IPS-NIHi7 (cell line): ENCODE results near the gene BACE1.

Experiments
- DNase-seq: peaks from one replicate; pipeline ENCODE4 v3.0.0; 2012; ENCODE audit warnings: mixed read lengths; ENCODE audit errors: extremely low spot score

BACE1 gene

DNA sequence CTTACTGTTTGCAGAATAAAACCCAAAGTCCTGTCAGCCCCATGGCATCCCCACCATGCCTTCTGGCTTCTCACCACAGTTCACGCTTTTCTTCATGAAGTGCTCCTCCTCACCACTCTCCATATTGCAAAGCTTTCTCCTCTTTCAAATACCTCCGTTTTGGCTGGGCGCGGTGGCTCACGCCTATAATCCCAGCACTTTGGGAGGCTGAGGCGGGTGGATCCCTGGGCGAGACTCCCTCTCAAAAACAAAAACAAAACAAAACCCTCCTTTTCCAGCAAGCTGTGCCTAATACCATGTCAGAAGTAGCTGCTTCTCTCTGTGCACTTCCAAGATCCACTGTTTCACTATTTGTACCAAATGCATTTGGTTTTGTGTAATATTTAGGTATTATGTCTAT lies 6.7 kb downstream of the BACE1 start:
- DNase-seq, result no peak

DNA sequence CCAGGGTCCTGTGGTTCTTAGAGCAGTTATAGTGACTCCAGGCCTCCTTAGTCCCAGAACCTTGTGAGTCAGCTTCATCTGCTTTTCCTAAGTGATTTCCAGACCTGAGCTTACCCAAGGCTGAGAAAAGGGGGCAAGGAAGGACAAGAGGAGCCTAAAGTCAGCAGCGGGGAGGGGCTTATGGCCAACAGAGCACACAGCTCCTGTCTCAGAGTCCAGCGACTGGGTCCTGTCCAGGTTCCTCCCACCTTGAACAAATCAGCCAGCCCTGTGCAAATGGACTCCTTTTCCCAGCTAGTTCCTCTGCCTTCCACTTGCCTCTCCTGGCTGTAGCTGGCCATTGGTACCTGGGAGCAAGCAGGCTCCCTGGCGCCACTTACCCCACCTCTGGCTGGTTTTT lies 10.9 kb downstream of the BACE1 start:
- no peak for DNase-seq

DNA sequence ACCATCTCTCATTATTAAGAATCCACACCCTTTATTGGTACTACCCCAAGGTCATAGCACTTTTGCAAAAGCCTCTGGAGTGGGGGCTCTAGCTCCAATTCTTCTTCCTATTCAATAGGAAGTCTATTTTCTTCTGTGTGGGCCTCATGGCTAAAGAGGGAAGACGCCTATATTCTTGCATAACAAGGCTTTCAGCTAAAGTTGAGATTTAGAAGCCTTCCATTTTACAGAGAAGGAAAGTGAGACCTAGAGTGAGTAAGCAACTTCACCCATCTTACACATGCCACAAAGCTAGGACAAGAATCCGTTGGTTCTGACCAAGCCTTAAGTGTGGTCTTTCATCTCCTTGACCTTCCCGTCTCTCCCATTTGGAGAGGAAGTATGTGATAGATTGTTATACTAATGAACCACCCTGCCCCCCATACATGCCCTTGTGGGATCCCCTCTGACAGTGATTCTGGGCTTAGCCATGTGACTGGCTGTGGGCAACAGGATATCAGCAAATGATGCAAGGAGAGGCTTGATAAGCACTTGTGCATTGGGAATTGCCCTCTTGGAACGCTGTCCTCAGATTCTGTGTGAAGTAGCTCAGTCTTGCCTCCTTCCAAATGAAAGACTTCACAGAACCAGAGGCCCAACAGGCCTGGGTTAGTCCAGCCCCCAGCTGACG lies 12.3 kb downstream of the BACE1 start:
- no peak for DNase-seq

DNA sequence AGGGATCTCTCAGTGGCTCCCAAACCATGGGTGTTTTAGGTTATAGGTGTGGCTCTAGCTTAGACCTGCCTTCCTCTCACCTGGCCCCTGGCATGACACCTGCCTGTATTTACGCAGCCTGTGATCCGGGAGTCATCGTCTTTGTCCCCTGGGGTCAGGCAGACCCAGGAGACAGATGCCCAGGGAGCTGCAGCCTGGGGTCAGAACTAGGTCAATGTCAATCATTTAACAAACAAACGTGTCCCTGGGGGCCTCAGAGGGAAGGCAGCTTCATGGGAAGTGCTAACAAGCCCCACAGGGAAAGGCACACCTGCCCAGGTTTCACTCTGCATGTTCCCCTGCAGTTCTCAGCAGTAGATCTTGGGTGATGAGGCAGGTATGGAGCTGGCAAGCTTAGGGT lies 13.0 kb downstream of the BACE1 start:
- DNase-seq, result no peak

DNA sequence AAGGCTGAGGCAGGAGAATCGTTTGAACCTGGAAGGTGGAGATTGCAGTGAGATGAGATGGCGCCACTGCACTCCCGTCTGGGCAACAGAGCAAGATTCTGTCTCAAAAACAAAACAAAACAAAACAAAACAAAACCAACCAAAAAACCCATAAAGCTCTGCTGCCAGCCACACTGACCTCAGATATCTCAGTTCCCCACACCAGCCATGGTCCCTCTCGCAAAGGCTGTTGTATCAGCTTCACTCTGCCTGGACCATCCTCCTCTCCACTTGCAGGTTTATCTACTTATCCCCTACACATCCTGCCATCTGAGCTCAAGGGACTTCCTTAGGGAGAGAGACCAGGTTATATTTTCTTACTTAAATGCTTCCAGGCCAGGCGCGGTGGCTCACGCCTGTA lies 13.8 kb downstream of the BACE1 start:
- DNase-seq, result no peak

DNA sequence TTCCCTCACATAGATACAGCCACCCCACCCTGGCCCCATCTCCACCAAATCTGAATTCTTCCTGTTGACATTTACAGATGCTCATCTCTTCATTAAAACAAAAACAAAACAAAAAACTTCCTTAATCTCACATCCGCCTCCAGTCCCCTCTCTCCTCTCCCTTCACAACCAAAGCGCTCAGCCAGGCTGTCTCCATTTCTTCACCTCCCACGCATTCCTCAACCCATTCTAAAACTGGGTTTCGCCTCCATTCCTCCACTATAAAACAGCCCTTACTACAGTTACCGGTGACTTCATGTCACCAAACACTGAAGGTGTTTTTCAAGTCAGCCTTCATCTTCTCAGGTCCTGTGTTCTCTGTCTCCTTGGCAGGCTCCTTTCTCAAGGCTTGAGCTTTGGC lies 15.3 kb downstream of the BACE1 start:
- DNase-seq, result no peak

DNA sequence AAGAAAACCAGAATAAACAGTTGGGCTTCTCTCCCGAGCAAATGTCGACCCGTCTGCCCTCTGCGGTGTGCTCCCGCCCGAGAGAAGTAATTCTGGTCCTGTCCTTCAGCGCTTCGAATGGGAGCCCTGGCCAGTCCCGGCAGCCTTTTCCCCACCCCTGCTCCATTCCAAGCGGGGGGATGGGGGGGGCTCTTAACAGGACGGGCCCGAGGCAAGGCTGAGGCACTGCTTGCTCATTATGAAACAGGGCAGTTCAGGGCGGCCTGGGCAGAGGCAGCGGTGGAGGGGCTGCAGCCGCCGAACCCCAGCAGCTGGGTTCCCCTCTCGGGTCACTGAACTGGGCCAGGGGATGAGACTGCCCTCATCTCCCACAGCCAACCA lies 15.8 kb downstream of the BACE1 start:
- DNase-seq, result no peak

DNA sequence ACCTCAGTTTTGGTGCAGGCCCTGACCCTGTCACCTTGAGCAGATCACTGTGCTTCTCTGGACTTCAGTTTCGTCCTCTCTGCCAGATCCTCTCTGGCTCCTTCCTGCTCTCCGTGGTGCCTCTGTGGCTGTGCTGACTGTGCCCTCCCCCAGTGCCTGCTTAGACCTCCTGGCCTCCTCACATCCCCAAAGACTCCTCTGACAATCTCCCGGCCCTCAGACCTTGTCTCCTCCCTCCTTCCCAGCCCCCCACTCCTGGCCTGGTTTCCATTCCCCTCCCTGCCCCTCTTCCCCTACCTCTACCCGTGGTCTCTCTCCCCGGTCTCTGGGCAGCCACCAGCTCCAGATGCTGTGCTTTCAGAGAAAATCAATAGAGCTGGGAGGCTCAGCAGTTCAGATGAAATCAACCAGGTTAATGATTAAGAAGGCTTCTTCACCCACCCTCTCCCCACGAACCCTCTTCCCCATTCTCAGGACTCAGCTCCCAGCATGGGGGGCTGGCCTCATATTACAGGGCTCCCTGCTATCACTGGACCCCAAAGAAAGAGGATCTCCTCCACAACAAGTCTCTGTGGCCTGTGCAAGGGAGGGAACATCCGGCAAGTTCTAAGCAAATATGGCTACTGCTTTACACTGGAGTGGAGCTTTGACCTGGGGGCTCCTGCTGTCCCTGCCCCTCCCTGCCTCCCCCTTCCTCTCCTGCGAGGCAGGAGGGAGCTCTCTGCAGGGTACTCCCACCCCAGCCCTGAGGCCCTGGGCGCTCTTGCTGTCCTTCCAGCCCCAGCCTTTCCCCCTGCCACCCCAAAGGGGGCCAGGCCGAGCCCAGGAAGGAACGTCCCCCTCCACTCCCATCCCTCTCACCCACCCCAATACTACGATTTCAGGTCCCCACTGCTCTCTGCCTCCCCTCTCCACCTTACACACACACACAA lies 16.4 kb downstream of the BACE1 start:
- DNase-seq, result no peak

DNA sequence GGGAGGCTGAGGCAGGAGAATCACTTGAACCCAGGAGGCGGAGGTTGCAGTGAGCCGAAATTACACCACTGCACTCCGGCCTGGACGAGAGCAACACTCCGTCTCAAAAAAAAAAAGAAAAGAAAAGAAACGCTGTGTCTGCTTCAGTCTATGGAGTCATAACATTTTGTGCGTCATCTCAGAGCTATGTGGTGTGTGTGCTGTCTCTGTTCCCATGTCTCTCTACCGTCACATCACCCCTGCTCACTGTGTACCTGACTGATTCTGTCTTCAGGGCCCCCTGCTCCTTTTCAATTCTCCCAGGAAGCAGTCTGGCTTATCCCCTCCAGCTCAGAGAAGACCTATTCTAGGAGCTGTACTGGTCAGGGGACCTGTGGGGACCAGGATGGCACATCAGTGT lies 17.9 kb downstream of the BACE1 start:
- no peak for DNase-seq

DNA sequence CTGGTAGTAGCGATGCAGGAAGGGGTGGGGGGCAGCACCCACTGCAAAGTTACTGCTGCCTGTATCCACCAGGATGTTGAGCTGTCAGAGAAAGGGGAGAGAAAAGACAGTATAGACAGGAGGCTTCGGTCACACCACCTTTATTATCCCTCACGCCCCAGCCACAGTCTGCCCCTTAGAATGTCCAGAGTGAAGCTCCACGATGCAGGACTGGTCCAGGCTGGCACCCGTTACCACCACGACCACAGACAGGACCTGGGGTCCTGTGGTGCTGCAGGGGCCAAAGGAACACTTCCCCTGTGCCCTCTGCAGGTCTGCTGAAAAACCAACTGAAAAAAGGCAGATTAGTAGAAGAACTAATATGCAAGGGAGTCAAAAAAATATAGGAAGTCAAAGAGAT lies 19.2 kb downstream of the BACE1 start:
- DNase-seq, result no peak

DNA sequence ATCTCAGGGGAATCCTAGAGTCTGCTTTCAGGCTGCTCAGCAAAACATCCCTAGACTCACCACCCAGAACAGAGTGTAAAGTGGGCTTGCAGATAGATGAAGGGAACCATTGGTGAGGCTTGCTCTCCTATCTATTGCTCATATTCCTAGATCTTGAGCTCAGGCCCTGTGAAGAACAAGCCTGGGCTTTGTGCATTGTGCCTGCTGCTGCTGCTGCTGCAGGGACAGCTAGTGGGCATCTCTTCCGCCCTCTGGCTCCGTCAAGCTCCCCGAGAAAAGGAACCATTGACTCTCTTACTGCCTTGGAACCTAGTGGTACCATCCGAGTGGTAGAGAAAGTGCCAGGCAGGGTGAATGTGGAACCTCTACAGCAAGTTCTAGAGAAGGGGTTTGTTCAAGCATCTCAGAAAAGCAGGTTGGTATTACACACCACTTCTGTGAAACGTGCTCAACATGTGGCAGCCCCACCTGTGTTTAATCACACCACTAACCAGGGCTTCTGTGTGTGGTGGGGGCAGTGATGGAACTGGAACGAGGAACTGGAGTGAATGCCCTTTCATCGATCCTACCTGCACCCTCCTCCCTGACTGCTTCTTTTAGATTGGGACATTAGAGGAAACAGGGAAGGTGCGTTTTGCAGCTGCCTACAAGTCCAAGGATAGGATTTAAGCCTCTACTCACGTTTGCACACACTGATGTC lies 20.5 kb downstream of the BACE1 start:
- DNase-seq, result no peak

DNA sequence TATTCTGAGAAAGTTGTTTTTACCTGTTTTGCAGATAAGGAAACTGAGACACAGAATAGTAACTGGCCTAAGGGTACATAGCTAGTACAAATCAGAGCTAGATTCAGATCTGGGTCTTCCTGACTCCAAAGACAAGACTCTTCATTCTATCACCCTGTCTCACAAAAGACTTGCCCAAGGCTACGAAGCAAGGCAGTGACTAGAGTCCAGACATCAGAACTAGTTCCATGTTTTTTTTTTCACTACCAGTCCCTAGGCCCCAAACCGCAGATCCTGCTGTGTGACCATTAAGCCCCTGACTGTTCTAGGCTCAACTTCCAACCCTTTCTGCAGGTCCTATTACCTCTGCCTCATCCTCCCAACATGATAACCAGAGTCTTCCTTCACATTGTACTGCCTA lies 23.4 kb downstream of the BACE1 start:
- DNase-seq, result no peak

DNA sequence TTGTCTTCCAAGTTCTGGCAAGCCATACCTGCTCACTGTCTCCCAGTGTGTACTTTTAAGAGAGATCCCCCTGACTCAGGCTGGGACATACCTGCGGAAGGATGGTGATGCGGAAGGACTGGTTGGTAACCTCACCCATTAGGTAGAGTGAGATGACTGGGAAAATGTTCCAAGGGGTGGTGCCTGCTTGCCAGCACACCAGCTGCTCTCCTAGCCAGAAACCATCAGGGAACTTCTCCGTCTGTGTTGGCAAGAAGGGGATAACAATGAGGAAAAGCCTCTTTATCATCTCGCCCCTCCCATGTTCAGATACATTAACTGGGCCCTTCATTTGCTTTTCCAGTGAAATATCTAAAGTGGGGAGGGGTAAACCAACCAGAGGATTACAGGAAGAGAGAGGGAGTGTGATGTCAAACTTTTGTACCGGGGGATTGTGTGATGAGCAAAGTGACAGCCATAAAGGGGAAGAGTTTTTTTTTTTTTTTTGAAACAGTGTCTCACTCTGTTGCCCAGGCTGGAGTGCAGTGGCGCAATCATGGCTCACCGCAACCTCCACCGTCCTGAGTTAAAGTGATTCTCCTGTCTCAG lies 25.2 kb downstream of the BACE1 start, which contains the start of gene BACE1-AS:
Gene BACE1-AS (plus strand): TSS at position 538 of the 588 bp plus-strand sequence.
- DNase-seq, result no peak

DNA sequence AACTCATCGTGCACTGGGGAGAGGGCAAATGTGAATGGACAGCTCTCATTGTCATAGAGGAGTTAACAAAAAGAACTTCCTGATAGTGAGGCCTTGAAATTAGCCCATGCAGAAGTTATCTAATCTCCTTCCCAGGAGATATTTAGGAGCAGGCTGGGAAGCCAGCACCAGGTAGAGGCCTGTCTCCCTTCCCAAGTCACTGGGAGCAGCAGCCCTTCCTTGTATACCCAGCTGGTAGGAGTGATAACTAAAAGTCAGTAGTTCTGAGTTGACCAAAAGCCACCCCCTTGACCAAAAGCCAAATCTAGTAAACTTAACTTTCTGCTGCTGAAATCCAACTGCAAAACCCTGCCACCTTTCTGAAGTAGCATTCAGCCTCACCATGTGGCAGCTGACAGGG lies 26.3 kb downstream of the BACE1 start:
- no peak for DNase-seq

DNA sequence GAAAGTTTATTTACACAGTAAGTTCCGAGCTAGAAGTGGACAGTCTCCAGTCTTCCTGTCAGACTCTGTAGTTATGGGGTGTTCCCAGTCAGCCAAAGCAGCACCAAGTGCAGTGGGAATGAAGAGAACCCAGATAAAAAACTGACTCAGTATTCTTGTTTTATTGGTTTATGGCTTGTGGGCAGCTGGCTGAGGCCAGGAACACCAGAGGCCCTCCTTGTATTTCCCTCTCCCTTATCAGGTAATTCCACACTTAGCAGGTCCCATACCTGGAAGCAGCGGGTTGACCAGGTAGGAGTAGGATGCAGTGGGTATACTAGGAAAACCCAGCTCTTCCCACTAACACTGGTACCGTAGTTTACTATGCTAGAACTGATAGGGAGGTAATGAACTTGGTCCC lies 28.4 kb downstream of the BACE1 start:
- DNase-seq, result no peak

DNA sequence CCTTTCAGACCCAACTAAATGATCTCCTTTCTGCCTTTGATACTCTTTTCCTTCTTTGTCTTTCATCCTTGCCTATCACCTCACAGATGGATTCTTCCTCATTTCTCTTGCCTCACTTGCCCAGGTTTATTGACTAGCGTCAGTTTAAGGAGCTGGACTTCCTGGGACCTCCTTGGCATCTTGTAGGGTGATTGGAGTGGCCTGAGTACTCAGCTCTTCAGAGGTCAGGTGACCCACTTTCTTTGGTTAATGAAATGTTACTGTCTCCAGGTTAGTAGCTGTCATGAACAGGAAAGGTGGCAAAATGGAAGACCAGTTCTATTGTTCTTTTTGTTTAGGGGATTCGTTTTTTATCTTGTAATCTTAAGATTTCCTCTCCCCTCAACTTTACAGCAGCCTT lies 29.5 kb downstream of the BACE1 start:
- no peak for DNase-seq

DNA sequence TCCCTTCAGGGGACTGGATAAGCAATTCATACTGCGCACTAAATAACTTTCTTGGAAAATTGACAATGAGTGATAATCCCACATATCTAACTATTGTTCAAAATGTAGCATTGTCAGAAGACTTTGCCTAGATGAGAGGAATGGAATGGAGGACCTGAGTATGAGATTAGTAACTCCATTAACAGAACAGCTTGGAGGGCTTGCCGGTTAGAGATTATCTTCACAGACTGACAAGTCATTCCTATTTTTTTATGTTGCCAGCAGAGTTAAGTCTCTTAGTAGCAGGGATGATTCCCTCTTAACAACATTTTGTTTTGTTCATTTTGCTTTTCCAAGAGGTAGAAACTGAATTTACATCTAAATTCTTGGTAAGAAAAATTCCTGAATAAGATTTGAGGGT lies 32.0 kb downstream of the BACE1 start:
- DNase-seq, result no peak

DNA sequence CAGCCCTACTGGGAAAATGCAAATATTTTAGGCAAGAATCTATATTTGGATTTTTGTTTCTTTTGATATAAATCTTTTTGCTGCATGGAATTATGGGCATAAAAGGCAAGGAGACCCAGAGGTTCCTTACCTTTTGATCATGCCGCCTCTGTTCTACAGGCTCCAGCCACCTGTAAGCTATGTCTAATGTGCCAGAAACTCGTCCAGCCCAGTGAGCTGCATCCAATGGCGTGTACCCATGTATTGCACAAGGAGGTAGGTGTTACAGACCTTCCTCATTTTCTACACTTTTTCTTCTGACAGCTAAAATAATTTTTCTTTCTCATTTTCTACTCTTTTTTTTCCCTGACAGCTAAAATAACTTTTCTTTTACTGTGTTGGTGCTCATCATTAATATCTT lies 33.1 kb downstream of the BACE1 start:
- DNase-seq, result no peak

DNA sequence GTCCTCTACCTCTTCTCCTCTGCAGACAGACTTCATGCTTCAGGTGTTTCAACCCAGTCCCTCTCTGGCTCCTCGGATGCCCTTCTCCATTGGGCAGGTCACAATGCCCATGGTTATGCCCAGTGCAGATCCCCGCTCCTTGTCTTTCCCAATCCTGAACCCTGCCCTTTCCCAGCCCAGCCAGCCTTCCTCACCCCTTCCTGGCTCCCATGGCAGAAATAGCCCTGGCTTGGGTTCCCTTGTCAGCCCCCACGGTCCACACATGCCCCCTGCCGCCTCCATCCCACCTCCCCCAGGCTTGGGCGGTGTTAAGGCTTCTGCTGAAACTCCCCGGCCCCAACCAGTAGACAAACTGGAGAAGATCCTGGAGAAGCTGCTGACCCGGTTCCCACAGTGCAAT lies 34.2 kb downstream of the BACE1 start:
- DNase-seq, result no peak

DNA sequence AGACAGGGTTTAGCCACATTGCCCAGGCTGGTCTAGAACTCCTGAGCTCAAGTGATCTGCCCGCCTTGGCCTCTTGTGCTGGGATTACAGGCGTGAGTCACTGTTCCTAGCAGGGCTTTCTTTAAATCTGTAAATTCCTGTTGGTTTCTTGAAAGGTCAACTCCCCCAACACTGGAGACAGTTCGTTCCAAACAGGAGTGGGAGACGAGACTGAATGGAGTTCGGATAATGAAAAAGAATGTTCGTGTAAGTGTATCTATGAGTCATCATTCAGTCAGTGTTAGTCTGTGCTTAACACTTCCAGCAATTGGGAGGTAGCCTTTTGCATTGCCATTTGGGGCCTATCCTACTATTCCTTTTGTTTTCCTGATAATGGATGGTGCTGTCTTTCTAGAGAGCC lies 34.9 kb downstream of the BACE1 start:
- DNase-seq, result no peak

DNA sequence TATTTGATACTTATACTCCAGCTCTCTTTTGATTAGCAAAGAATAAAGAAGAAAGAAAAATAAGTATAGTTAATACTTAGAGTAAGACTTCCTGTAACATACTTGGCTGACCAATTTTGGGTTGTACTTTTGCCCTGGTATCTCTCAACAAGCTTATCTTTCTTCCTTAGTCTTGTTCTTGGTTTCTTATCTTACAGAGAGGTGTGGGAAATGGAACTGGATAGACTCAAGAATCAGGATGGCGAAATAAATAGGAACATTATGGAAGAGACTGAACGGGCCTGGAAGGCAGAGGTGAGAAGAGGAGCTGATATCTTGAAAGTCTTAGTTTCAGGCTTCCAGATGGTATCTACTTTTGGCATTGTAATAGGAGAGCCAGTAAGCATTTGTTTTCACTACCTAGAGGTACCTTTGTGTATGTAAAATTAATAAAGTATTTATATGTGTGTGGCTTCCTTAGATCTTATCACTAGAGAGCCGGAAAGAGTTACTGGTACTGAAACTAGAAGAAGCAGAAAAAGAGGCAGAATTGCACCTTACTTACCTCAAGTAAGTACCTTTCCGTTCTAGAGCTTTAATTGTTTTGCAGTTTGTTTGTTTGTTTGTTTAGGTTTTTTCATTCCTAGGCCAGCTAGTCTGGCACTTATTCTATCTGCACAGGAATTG lies 36.2 kb downstream of the BACE1 start:
- no peak for DNase-seq

DNA sequence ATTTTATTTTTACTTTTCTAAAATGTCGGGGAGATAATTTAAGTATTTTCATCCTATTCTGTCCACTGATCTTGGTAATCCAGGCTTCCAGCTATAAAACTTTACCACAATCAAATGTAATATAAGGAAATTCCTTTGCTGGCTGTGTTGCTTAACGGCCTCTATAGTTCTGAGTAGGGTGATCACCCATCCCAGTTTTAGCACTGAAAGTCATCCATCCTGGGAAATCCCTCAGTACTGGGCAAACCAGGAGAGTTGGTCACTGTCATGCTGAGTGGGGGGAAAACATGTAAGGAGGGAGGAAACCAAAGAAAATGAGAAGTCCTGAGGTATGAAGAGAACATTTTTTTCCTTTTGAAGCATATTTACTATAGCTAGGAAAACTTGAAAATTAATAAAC lies 37.7 kb downstream of the BACE1 start:
- DNase-seq, result no peak
